GM10266 (cell line): ENCODE results near the gene PPP6R3.

Source experiments
- DNase-seq: peaks from one replicate; pipeline ENCODE4 v3.0.0; 2012; ENCODE audit errors: extremely low spot score
- TF ChIP-seq, protein P1 (sequence below): IDR thresholded peaks from 2 replicates; pipeline ENCODE4 v1.5.1; 2012; ENCODE audit warnings: mild to moderate bottlenecking, low read depth; ENCODE audit not compliant: control insufficient read depth, insufficient read depth; ENCODE audit errors: missing control alignments

Gene PPP6R3

GRCh38 chr11:68651208-68651984 lies 190.8 kb downstream of the PPP6R3 start:
- DNase-seq = no peak
- TF ChIP-seq, protein P1, sequence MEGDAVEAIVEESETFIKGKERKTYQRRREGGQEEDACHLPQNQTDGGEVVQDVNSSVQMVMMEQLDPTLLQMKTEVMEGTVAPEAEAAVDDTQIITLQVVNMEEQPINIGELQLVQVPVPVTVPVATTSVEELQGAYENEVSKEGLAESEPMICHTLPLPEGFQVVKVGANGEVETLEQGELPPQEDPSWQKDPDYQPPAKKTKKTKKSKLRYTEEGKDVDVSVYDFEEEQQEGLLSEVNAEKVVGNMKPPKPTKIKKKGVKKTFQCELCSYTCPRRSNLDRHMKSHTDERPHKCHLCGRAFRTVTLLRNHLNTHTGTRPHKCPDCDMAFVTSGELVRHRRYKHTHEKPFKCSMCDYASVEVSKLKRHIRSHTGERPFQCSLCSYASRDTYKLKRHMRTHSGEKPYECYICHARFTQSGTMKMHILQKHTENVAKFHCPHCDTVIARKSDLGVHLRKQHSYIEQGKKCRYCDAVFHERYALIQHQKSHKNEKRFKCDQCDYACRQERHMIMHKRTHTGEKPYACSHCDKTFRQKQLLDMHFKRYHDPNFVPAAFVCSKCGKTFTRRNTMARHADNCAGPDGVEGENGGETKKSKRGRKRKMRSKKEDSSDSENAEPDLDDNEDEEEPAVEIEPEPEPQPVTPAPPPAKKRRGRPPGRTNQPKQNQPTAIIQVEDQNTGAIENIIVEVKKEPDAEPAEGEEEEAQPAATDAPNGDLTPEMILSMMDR = no peak

- DNase-seq = no peak
- TF ChIP-seq, protein P1 = no peak
These were observed 191.6 kb downstream of the PPP6R3 start for GRCh38 chr11:68651985-68652682.

DNA sequence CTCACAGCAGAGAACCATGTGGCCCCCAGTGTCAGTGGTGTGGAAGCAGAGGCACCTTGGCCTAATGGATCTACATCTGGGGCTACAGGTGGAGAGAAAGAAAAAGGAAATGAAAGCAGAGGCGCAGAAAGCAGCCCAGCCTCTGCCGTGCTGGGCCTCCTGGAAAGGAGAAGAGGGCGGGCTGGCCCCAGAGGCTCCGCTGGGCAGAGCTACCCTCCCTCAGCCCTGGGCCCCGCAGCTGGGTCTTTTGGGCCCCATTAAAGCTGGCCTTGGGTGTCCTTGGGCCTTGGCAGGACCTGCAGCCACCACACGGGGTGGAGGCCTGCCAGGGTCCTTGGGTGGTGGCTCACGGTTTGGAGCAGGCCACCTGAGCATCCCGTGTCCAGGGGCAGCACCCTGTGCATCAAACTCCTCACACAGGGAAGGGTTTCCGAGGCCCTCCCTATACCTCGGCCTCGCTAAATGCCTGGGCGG lies 192.2 kb downstream of the PPP6R3 start:
- no peak for DNase-seq
- TF ChIP-seq, protein P1 = no peak

DNA sequence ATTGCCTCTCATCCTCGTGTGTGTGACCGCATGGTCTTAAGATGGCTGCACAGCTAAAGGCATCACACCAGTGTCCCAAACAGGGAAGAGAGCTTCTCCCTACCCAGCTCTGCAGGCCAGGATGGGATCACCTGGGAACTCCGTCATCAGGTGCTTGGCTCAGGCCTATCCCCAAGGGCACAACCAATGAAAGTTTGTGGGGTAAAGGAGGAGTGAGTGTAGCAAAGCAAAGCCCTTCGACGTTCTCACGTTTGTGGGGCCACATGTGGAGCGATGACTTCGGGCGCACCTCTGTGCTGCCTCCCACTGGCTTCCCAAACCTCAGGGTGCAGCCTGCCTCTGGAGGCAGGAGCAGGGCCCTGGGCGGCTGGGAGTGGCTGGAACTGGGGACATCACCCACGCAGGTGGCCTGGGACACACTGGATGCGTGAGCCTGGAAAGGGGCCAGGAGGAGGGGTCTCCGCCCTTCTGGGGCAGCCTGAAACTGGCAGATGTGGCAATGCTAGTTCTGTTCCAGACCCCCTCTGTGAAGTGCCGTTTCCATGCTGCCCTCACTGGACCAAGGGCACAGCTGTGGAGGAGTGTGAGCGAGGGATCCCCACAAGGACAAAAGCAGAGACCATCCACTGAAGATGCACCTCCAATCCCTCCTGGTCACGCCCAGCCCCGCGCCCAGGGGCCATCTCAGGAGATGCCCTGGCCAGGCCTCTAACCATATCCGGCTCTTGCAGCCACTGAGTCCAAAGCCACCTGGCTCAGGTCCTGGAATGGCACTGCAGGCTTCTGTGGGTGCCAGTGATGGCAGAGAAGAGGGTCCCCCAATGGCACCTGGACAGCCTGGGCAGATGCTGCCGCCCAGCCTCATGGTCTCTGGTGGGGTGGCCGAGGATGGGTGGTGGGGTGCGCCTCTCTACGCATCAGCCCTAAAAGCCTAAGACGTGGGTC lies 193.2 kb downstream of the PPP6R3 start:
- TF ChIP-seq, protein P1 = no peak
- no peak for DNase-seq

GRCh38 chr11:68654978-68655377 lies 194.4 kb downstream of the PPP6R3 start:
- TF ChIP-seq, protein P1 = no peak

DNA sequence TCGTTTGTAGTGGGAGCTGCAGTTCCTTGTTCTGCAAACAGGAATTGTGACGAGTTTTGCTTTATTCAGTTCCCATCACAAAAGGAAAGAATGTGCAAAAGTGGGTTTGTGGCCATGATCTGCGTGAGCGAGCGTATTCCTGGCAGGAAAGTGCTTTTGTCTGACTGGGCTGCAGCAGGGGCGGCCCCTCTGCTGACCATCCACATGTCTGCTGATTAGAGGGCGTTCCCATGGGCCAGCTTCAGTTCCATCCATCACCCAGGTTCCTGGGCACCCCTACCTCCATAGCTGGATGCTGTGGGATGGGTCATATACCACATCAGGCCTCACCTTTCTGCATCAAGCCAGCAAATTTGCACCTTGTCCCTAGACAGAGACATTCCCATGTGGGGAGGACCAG lies 194.9 kb downstream of the PPP6R3 start:
- TF ChIP-seq, protein P1 = no peak
- no peak for DNase-seq

More at GRCh38 chr11:68654978-68655377, 194.4 kb downstream of the PPP6R3 start:
- DNase-seq = no peak
